BLaER1 (cell line): Measurements from ENCODE around the gene ASTN2.

ENCODE experiments used
- H3K27ac ChIP-seq: shearing (Covaris generic); formaldehyde crosslinking; 2 replicates; pipeline ENCODE4 v1.8.1; 2022
- H3K27me3 ChIP-seq: shearing (Covaris generic); formaldehyde crosslinking; 2 replicates; pipeline ENCODE4 v1.8.1; 2022
- H3K36me3 ChIP-seq: shearing (Covaris generic); formaldehyde crosslinking; 2 replicates; pipeline ENCODE4 v1.8.1; 2022
- H3K4me1 ChIP-seq: shearing (Covaris generic); formaldehyde crosslinking; 2 replicates; pipeline ENCODE4 v1.8.1; 2022
- H3K4me2 ChIP-seq: shearing (Covaris generic); formaldehyde crosslinking; 2 replicates; pipeline ENCODE4 v1.8.1; 2022
- H3K4me3 ChIP-seq: shearing (Covaris generic); formaldehyde crosslinking; 2 replicates; pipeline ENCODE4 v1.8.1; 2022
- H3K9ac ChIP-seq: shearing (Covaris generic); formaldehyde crosslinking; 2 replicates; pipeline ENCODE4 v1.8.1; 2022
- H3K9me3 ChIP-seq: shearing (Covaris generic); formaldehyde crosslinking; 2 replicates; pipeline ENCODE4 v1.8.1; 2022
- H4K20me1 ChIP-seq: shearing (Covaris generic); formaldehyde crosslinking; 2 replicates; pipeline ENCODE4 v1.8.1; 2022
- Cebpa-rat ChIP-seq: shearing (Covaris generic); IDR thresholded peaks from 2 replicates; pipeline ENCODE4 v1.8.1; 2022

ASTN2 gene

GRCh38 chr9:116806075-116806474 lies 608.8 kb downstream of the ASTN2 start:
- H3K27me3 ChIP-seq, result no peaks in the 10 kb centered on the region
- H3K36me3 ChIP-seq, result no peaks in the 10 kb centered on the region
- no peak overlapping the region for H3K4me2 ChIP-seq
- H3K27ac ChIP-seq, result no peak overlapping the region
- no peaks in the 10 kb centered on the region for H3K9me3 ChIP-seq
- H3K4me3 ChIP-seq, result no peak overlapping the region
- TF ChIP-seq Cebpa-rat, result no peak
- H4K20me1 ChIP-seq, result 0 out of 2 replicates have a peak, but pooled peaks cover 5% of the 10 kb centered on the region
- H3K9ac ChIP-seq, result no peak overlapping the region
- peaks cover 6% of the 10 kb centered on the region; the same call in 1 of the 2 replicates for H3K4me1 ChIP-seq

GRCh38 chr9:116800885-116801284 lies 614.0 kb downstream of the ASTN2 start:
- H3K4me2 ChIP-seq, result no peak overlapping the region
- H3K4me3 ChIP-seq, result no peak overlapping the region
- no peaks in the 10 kb centered on the region for H3K4me1 ChIP-seq
- H3K36me3 ChIP-seq, result no peaks in the 10 kb centered on the region
- H4K20me1 ChIP-seq, result no peaks in the 10 kb centered on the region
- no peaks in the 10 kb centered on the region for H3K27me3 ChIP-seq
- no peaks in the 10 kb centered on the region for H3K9me3 ChIP-seq
- no peak for TF ChIP-seq Cebpa-rat
- H3K9ac ChIP-seq, result no peak overlapping the region
- H3K27ac ChIP-seq, result no peak overlapping the region

- H3K9ac ChIP-seq, result no peak overlapping the region
- no peaks in the 10 kb centered on the region for H3K36me3 ChIP-seq
- H3K4me3 ChIP-seq, result no peak overlapping the region
- TF ChIP-seq Cebpa-rat, result no peak
- no peak overlapping the region for H3K27ac ChIP-seq
- H3K4me1 ChIP-seq, result no peaks in the 10 kb centered on the region
- H3K9me3 ChIP-seq, result no peaks in the 10 kb centered on the region
- H3K27me3 ChIP-seq, result no peaks in the 10 kb centered on the region
- no peak overlapping the region for H3K4me2 ChIP-seq
- H4K20me1 ChIP-seq, result no peaks in the 10 kb centered on the region
Observed at GRCh38 chr9:116800074-116800473, 614.8 kb downstream of the ASTN2 start.

GRCh38 chr9:116798521-116798920 lies 616.3 kb downstream of the ASTN2 start:
- Histone ChIP-seq H3K4me2 (no peak overlapping the region), H3K36me3 (no peaks in the 10 kb centered on the region), H3K4me1 (no peaks in the 10 kb centered on the region), H3K9me3 (no peaks in the 10 kb centered on the region), H3K27ac (no peak overlapping the region), H3K9ac (no peak overlapping the region), H3K27me3 (no peaks in the 10 kb centered on the region), H3K4me3 (no peak overlapping the region), H4K20me1 (no peaks in the 10 kb centered on the region)
- no peak for TF ChIP-seq Cebpa-rat

- Histone ChIP-seq H3K27ac (no peak overlapping the region), H3K9ac (no peak overlapping the region), H3K4me3 (no peak overlapping the region), H3K27me3 (no peaks in the 10 kb centered on the region), H3K4me1 (no peaks in the 10 kb centered on the region), H4K20me1 (no peaks in the 10 kb centered on the region), H3K36me3 (no peaks in the 10 kb centered on the region), H3K9me3 (no peaks in the 10 kb centered on the region), H3K4me2 (no peak overlapping the region)
- no peak for TF ChIP-seq Cebpa-rat
Observed at GRCh38 chr9:116797276-116797675, 617.6 kb downstream of the ASTN2 start.

GRCh38 chr9:116796669-116797068 lies 618.2 kb downstream of the ASTN2 start:
- H4K20me1 ChIP-seq, result no peaks in the 10 kb centered on the region
- no peak overlapping the region for H3K9ac ChIP-seq
- no peak for TF ChIP-seq Cebpa-rat
- H3K36me3 ChIP-seq, result no peaks in the 10 kb centered on the region
- no peaks in the 10 kb centered on the region for H3K27me3 ChIP-seq
- no peaks in the 10 kb centered on the region for H3K4me1 ChIP-seq
- no peak overlapping the region for H3K27ac ChIP-seq
- H3K4me3 ChIP-seq, result no peak overlapping the region
- H3K9me3 ChIP-seq, result no peaks in the 10 kb centered on the region
- H3K4me2 ChIP-seq, result no peak overlapping the region

- Histone ChIP-seq H3K4me1 (no peaks in the 10 kb centered on the region), H3K9ac (no peak overlapping the region), H3K36me3 (no peaks in the 10 kb centered on the region), H3K9me3 (no peaks in the 10 kb centered on the region), H4K20me1 (no peaks in the 10 kb centered on the region), H3K27me3 (no peaks in the 10 kb centered on the region), H3K4me3 (no peak overlapping the region), H3K27ac (no peak overlapping the region), H3K4me2 (no peak overlapping the region)
- TF ChIP-seq Cebpa-rat, result no peak
Observed at GRCh38 chr9:116795821-116796220, 619.0 kb downstream of the ASTN2 start.

GRCh38 chr9:116792271-116792670 lies 622.6 kb downstream of the ASTN2 start:
- Histone ChIP-seq H3K9me3 (no peaks in the 10 kb centered on the region), H3K4me2 (no peak overlapping the region), H3K27ac (no peak overlapping the region), H3K27me3 (no peaks in the 10 kb centered on the region), H3K4me3 (no peak overlapping the region), H3K36me3 (no peaks in the 10 kb centered on the region), H3K9ac (no peak overlapping the region), H4K20me1 (no peaks in the 10 kb centered on the region), H3K4me1 (no peaks in the 10 kb centered on the region)
- no peak for TF ChIP-seq Cebpa-rat

- H3K9me3 ChIP-seq, result no peaks in the 10 kb centered on the region
- H3K4me2 ChIP-seq, result no peak overlapping the region
- no peak for TF ChIP-seq Cebpa-rat
- no peaks in the 10 kb centered on the region for H3K36me3 ChIP-seq
- no peaks in the 10 kb centered on the region for H3K27me3 ChIP-seq
- H3K4me3 ChIP-seq, result no peak overlapping the region
- H4K20me1 ChIP-seq, result no peaks in the 10 kb centered on the region
- no peaks in the 10 kb centered on the region for H3K4me1 ChIP-seq
- no peak overlapping the region for H3K9ac ChIP-seq
- no peak overlapping the region for H3K27ac ChIP-seq
Observed at GRCh38 chr9:116791326-116791725, 623.5 kb downstream of the ASTN2 start.

- no peaks in the 10 kb centered on the region for H3K9me3 ChIP-seq
- no peaks in the 10 kb centered on the region for H3K4me1 ChIP-seq
- no peak overlapping the region for H3K27ac ChIP-seq
- H3K36me3 ChIP-seq, result no peaks in the 10 kb centered on the region
- TF ChIP-seq Cebpa-rat, result no peak
- H3K27me3 ChIP-seq, result no peaks in the 10 kb centered on the region
- H3K9ac ChIP-seq, result no peak overlapping the region
- H3K4me2 ChIP-seq, result no peak overlapping the region
- no peak overlapping the region for H3K4me3 ChIP-seq
- no peaks in the 10 kb centered on the region for H4K20me1 ChIP-seq
Observed at GRCh38 chr9:116789081-116789480, 625.8 kb downstream of the ASTN2 start.

- Histone ChIP-seq H3K27ac (no peak overlapping the region), H3K36me3 (no peaks in the 10 kb centered on the region), H3K4me2 (no peak overlapping the region), H3K4me1 (no peaks in the 10 kb centered on the region), H3K4me3 (no peak overlapping the region), H3K9ac (no peak overlapping the region), H3K27me3 (no peaks in the 10 kb centered on the region), H4K20me1 (no peaks in the 10 kb centered on the region), H3K9me3 (no peaks in the 10 kb centered on the region)
- TF ChIP-seq Cebpa-rat, result no peak
Observed at GRCh38 chr9:116786737-116787136, 628.1 kb downstream of the ASTN2 start.
